Astrocyte of the spinal cord (primary cell): Measurements from ENCODE around the gene PPFIA3.

Experiments used
- DNase-seq: peaks from one replicate; pipeline ENCODE4 v3.0.0; 2011; ENCODE audit warnings: low read depth, low spot score
- H3K4me3 ChIP-seq: 2 replicates; pipeline ENCODE4 v1.5.1; 2011; ENCODE audit warnings: low read depth, mild to moderate bottlenecking, low read length, moderate library complexity
- in situ Hi-C: cut with HindIII; loops from 2 replicates; pipeline ENCODE4 v1.10.0; 2017; ENCODE audit warnings: low sequenced_read_pairs
- TF ChIP-seq, protein P1 (sequence below): IDR thresholded peaks from 2 replicates; pipeline ENCODE4 v1.5.1; 2012; ENCODE audit warnings: low read depth, mild to moderate bottlenecking, low read length, inconsistent platforms

The PPFIA3 gene

GRCh38 chr19:49200238-49200862 lies 81.0 kb downstream of the PPFIA3 start:
- no peak overlapping the region for H3K4me3 ChIP-seq
- TF ChIP-seq, protein P1, sequence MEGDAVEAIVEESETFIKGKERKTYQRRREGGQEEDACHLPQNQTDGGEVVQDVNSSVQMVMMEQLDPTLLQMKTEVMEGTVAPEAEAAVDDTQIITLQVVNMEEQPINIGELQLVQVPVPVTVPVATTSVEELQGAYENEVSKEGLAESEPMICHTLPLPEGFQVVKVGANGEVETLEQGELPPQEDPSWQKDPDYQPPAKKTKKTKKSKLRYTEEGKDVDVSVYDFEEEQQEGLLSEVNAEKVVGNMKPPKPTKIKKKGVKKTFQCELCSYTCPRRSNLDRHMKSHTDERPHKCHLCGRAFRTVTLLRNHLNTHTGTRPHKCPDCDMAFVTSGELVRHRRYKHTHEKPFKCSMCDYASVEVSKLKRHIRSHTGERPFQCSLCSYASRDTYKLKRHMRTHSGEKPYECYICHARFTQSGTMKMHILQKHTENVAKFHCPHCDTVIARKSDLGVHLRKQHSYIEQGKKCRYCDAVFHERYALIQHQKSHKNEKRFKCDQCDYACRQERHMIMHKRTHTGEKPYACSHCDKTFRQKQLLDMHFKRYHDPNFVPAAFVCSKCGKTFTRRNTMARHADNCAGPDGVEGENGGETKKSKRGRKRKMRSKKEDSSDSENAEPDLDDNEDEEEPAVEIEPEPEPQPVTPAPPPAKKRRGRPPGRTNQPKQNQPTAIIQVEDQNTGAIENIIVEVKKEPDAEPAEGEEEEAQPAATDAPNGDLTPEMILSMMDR = no peak
- in situ Hi-C loops = no loop called here
- DNase-seq = no peak
